Common myeloid progenitor, CD34-positive (primary cell): ENCODE measurements around the gene PGLYRP4.
A peak's percentile ranks its signal among the peaks of the same experiment; 100 is the strongest.

Source experiments
- CTCF ChIA-PET: fragments of 350-600 bp; sonication (Branson Sonifier 250); formaldehyde crosslinking; loops from one replicate; lab custom pipeline; 2021; ENCODE audit warnings: antibody characterized with exemption; lab: Charles Lee
- POLR2A ChIA-PET: fragments of 350-600 bp; sonication (Branson Sonifier 250); formaldehyde crosslinking; loops from one replicate; lab custom pipeline; 2021; ENCODE audit warnings: antibody characterized with exemption; lab: Charles Lee
- DNase-seq, 3 donors: peaks; one replicate each; pipeline versions ENCODE4 v3.0.0 to v3.0.0-alpha.2; 2013
- H3K27ac ChIP-seq, 2 experiments: 1 replicate in 1 of 2; 2 replicates in 1 of 2; pipeline ENCODE4 v1.7.0; 2013; ENCODE audit warnings: inconsistent platforms in 2 of 2, low read length in 2 of 2, mild to moderate bottlenecking in 2 of 2, low read depth in 1 of 2, moderate library complexity in 1 of 2; ENCODE audit not compliant: severe bottlenecking in 2 of 2, insufficient read depth in 1 of 2, poor library complexity in 1 of 2
- H3K27me3 ChIP-seq, 5 experiments: replicated peaks in 2 of 5; 1 replicate in 3 of 5; 2 replicates in 2 of 5; pipeline versions ENCODE4 v1.6.1 to v1.7.0; 2013; ENCODE audit warnings: low read length in 4 of 5, mild to moderate bottlenecking in 2 of 5, moderate library complexity in 2 of 5, inconsistent platforms in 1 of 5; ENCODE audit not compliant: insufficient read depth in 5 of 5, control insufficient read depth in 4 of 5
- H3K36me3 ChIP-seq, 4 experiments: 1 replicate in 2 of 4; 2 replicates in 2 of 4; pipeline versions ENCODE4 v1.6.1 to v1.7.0; 2013; ENCODE audit warnings: low read length in 3 of 4, control low read depth in 1 of 4, mild to moderate bottlenecking in 1 of 4; ENCODE audit not compliant: control insufficient read depth in 4 of 4, insufficient read depth in 4 of 4
- H3K4me1 ChIP-seq, 4 experiments: 1 replicate in 3 of 4; 2 replicates in 1 of 4; pipeline versions ENCODE4 v1.6.1 to v1.7.1; 2013; ENCODE audit warnings: low read length in 3 of 4, mild to moderate bottlenecking in 3 of 4, control low read depth in 1 of 4, inconsistent platforms in 1 of 4, moderate library complexity in 1 of 4; ENCODE audit not compliant: control insufficient read depth in 4 of 4, insufficient read depth in 4 of 4; ENCODE audit errors: control extremely low read depth in 1 of 4
- H3K4me3 ChIP-seq, 7 experiments: 1 replicate in 4 of 7; 2 replicates in 3 of 7; pipeline versions ENCODE4 v1.5.1 to v1.7.0; 2013; ENCODE audit warnings: mild to moderate bottlenecking in 7 of 7, low read length in 6 of 7, moderate library complexity in 6 of 7, inconsistent platforms in 2 of 7, low read depth in 2 of 7, control low read depth in 1 of 7; ENCODE audit not compliant: insufficient read depth in 4 of 7, control insufficient read depth in 1 of 7; ENCODE audit errors: extremely low read depth in 1 of 7
- H3K9me3 ChIP-seq, 5 experiments: 1 replicate in 4 of 5; 2 replicates in 1 of 5; pipeline versions ENCODE4 v1.6.1 to v1.7.1; 2013; ENCODE audit warnings: low read length in 4 of 5, mild to moderate bottlenecking in 2 of 5, inconsistent platforms in 1 of 5, low read depth in 1 of 5, moderate library complexity in 1 of 5; ENCODE audit not compliant: control insufficient read depth in 4 of 5, insufficient read depth in 2 of 5; ENCODE audit errors: control extremely low read depth in 1 of 5
- WGBS: methylation state at CpG from one replicate; pipeline ENCODE4 v1.1.5; 2013; ENCODE audit not compliant: insufficient coverage; 5-methylcytosine and 5-hydroxymethylcytosine counted together

Gene PGLYRP4

DNA sequence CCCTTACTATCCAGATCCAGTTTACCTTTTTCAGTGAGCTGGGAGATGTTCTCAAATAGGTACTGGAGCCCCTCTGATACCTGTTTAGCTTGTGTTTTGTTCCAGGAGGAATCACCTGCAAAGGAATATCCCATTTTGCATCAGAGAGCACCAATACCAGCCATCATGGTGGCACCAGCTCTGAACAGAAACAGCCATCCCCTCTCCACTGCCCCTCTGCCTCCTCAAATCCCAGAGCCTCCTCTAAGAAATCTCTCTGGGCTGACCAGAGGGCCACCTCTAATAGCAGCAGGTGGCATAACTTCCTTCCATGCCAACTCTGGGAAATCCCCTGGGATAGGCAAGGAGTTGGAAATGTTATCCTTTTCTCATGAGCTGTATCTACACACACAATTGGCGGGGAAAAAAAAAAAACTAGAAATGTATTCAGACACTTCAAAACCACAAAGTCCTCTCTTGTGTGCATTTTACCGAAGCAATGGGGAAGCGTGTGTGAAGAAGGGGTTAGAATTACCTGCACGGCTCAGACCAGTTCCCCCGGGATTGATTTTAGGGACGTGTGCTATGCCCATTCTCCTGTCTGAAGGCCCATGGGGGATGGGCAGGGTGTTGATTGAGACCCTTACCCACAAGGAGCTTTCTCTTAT is 2.4 kb downstream of the PGLYRP4 start:
- CTCF ChIA-PET, result interaction anchor here (1.2 to 2.0 kb wide), 4 partner anchors 12 to 164 kb away, joined by 3 to 8 read pairs (median 4); partner anchors contain the start of gene S100A9
- 0% methylated on average over 2 of the region's 6 CpGs for WGBS
- Histone ChIP-seq H3K4me1 (peaks cover 25 to 62% (median 52%) of the 10 kb centered on the region in 4 experiments), H3K9me3 (no peaks in the 10 kb centered on the region), H3K36me3 (no peaks in the 10 kb centered on the region), H3K27ac (no peak overlapping the region), H3K4me3 (peak overlapping the region in 1 of 7 experiments; percentile 41), H3K27me3 (no peaks in the 10 kb centered on the region)
- peak in 2 of 3 donors; percentile 54 to 61 for DNase-seq
- POLR2A ChIA-PET, result no interaction called here

DNA sequence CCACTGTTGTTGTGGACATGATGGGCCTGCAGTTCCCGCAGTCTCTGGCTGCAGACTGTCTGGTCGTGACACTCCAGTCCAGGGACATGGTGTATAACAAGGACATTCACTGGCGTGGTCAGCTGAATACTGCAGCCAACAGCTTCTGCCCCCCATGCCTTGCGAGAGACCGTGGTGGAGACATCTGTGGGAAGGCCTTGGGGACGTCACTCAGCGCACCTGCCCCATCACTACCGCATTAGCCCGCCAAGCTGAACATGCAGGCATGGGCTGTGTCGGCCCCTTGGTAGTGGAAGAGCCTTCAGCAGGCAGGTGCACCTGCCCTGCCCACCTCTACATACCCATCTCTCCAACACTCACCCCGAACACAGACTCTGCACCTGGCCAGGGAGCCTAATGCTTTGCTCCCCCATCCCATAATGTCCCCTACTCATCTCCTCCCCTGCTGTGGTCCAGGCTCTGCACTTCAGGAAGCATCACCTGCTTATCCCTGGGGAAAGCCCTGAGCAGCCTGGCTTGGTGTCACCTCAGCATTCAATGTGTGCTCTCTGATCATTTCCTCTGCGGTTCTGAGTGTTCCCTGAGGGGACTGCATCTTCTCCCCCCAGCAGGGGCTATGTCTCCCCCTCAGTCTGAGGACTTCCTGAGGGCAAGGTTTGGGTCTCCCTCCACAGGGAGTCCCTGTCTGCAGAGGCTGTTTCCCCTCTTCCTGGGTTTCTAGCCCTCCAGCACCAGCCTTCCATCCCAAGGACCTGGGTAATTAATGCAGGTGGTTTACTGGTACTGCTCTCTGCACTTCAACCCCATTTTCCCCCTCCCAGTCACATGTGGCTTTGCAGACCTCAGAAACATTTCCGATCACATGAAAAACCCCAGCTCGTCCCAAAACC is 3.2 kb downstream of the PGLYRP4 start:
- Histone ChIP-seq H3K9me3 (no peaks in the 10 kb centered on the region), H3K4me1 (peaks cover 27 to 59% (median 52%) of the 10 kb centered on the region in 4 experiments), H3K36me3 (no peaks in the 10 kb centered on the region), H3K27me3 (no peaks in the 10 kb centered on the region), H3K27ac (no peak overlapping the region), H3K4me3 (peak overlapping the region in 2 of 7 experiments; percentile 35 to 41)
- POLR2A ChIA-PET, result interaction anchor here (1.4 kb wide), 1 partner anchor 34 kb away, joined by 3 read pairs; no protein-coding TSS in a partner anchor
- DNase-seq, result peak in 1 of 3 donors; percentile 48
- WGBS, result 86% methylated on average over 12 of the region's 14 CpGs
- CTCF ChIA-PET, result interaction anchor here (1.2 to 4.2 kb wide), 6 partner anchors 7 to 165 kb away, joined by 3 to 25 read pairs (median 6); no protein-coding TSS in a partner anchor

DNA sequence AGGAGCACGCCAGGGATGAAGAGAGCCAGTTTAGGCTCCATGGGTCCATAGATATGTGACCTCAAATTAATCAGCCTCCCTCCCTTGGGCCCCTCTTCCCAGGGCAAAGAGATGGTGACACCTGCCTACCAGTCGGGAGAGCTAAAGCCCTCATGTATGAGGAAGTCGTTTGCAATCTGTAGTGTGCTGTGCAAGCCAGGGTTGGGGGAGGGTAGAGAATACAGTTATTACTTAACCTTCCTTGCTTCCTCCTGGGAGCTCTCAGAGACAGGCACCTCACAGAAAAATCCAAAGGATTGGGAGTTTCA is 4.0 kb downstream of the PGLYRP4 start:
- Histone ChIP-seq H3K4me3 (peak overlapping the region in 2 of 7 experiments; percentile 21 to 31), H3K36me3 (no peaks in the 10 kb centered on the region), H3K9me3 (no peaks in the 10 kb centered on the region), H3K27me3 (no peaks in the 10 kb centered on the region), H3K27ac (peak overlapping the region in 1 of 2 experiments; percentile 80), H3K4me1 (peaks cover 27 to 60% (median 58%) of the 10 kb centered on the region in 4 experiments)
- DNase-seq, result peak in 2 of 3 donors; percentile 77 to 81
- ChIA-PET POLR2A (interaction anchor here (1.4 kb wide), 1 partner anchor 35 kb away, joined by 3 read pairs; no protein-coding TSS in a partner anchor), CTCF (interaction anchor here (1.3 to 4.2 kb wide), 4 partner anchors 8 to 83 kb away, joined by 3 to 25 read pairs (median 7); no protein-coding TSS in a partner anchor)
- WGBS, result 100% methylated on average over 1 of the region's 3 CpGs

DNA sequence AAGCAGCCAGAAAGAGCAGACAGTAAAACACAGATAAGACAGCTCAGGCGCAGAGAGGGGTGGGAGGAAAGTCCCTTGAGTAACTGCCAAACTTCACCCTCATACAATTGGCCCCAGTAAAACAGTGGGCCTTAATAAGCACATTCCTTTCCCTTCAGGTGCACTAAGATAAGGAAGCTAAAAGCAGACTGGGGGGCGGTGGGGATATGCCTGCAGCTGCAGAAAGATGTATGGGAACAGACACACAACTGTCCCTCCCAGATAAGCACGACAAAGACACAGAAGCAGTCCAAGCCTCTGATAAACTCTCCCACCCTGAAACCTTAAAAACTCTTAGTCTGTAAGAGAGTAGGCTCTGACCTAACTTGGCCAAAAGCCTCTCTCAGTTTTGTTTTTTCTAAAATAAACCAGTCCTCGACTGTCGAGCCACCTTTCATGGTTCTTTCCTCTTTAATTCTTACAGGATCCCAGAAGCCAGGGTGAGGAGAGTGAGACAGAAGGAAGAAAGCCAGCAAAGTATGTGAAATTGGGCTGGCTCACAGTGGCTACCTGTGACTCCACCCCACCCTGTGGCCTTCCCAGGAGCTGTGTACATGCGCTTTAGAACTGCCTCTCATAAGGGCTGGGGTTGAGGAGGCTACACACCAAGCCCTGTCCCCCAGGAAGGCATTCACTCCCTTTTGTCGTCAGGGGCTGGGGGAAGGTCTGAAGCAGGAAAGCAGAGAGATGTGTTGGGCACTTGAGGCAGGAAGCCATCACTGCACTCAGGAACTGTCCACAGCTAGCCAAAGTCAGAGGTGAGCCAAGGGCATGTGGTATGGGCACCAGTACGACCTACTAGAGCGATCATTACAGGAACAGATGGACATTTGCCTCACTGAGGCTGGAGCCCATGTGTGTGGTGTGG is 4.6 kb downstream of the PGLYRP4 start:
- 57% methylated on average over 6 of the region's 9 CpGs for WGBS
- CTCF ChIA-PET, result interaction anchor here (1.0 to 4.2 kb wide), 6 partner anchors 9 to 151 kb away, joined by 3 to 25 read pairs (median 4); no protein-coding TSS in a partner anchor
- Histone ChIP-seq H3K27ac (peak overlapping the region; percentile 22 to 80), H3K36me3 (no peaks in the 10 kb centered on the region), H3K9me3 (no peaks in the 10 kb centered on the region), H3K4me1 (peaks cover 27 to 66% (median 60%) of the 10 kb centered on the region in 4 experiments), H3K27me3 (no peaks in the 10 kb centered on the region), H3K4me3 (peak overlapping the region in 2 of 7 experiments; percentile 21 to 31)
- POLR2A ChIA-PET, result interaction anchor here (1.4 kb wide), 1 partner anchor 35 kb away, joined by 3 read pairs; no protein-coding TSS in a partner anchor
- peak; percentile 77 to 97 (median 95) for DNase-seq

DNA sequence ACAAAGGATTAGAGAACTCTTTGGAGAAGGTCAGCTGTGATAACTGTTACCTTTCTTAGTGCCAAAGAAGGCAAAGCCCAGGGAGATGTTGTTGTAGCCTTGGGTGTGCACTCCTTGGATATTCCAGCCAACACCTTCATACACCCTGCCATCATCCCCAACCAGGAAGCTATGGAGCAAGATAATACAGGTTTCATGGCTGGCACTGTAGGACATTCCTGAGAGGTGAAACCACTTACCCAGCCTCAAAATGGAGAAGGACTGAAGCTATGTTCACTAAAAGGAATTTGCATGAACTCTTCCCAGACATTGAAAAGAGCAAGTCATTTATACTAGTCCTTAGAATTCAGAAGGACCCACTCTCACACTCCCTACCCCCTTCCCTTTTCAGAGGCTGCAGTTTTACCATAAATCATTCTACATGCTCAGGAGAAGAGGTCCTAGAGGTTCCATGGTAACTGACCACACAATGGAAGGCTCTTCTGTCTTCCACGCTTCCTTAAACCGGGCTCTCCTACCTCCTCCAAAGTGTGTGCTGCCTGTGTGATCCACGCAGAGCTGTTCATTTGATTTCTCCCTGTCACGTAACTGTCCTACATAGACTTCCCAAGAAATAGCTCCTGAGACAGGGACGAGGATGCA is 5.5 kb downstream of the PGLYRP4 start:
- no peaks in the 10 kb centered on the region for H3K27me3 ChIP-seq
- 24% methylated on average over 5 of the region's 5 CpGs for WGBS
- H3K4me1 ChIP-seq, result peaks cover 27 to 66% (median 60%) of the 10 kb centered on the region in 4 experiments

More for the DNA sequence above, 5.5 kb downstream of the PGLYRP4 start:
- Histone ChIP-seq H3K9me3 (no peaks in the 10 kb centered on the region), H3K27ac (peak overlapping the region in 1 of 2 experiments; percentile 62), H3K4me3 (peak overlapping the region in 2 of 7 experiments; percentile 30 to 50), H3K36me3 (no peaks in the 10 kb centered on the region)
- CTCF ChIA-PET, result interaction anchor here (0.8 to 4.2 kb wide), 6 partner anchors 10 to 152 kb away, joined by 3 to 25 read pairs (median 4); partner anchors contain the start of gene PGLYRP3
- DNase-seq, result peak in 2 of 3 donors; percentile 53 to 70
- POLR2A ChIA-PET, result interaction anchor here (0.5 kb wide), 1 partner anchor 1575 kb away, joined by 3 read pairs; no protein-coding TSS in a partner anchor
